ENCODE data around the gene RAMP2. TPM values are rescaled to one million over a fixed set of nuclear protein-coding genes. Genes with fewer than 3 reads are reported as not detected.
"Not testable (repeated sequence)": the region's sequence is repeated elsewhere in the genome, so short reads cannot be mapped to it uniquely, and the experiment has no call there.

Gene RAMP2
- total RNA-seq, 1 donor from 2014 or later = 114 TPM

- no peak for TF ChIP-seq CTCF (IDR thresholded peaks at IDR 0.05)
- H3K36me3 ChIP-seq = no peaks in the 10 kb centered on the region
- intact Hi-C loops (cut with DNase I) = no loop called here
These were observed 611 bp downstream of the RAMP2 start for GRCh38 chr17:42761638-42762037.

GRCh38 chr17:42766124-42766523 lies 5.1 kb downstream of the RAMP2 start:
- no peak overlapping the region for H3K4me3 ChIP-seq

More at GRCh38 chr17:42761638-42762037, 611 bp downstream of the RAMP2 start:
- no peaks in the 10 kb centered on the region for H3K9me3 ChIP-seq
- peaks cover 6% of the 10 kb centered on the region for H3K4me1 ChIP-seq
- peaks cover 26% of the 10 kb centered on the region for H3K27me3 ChIP-seq
- peak overlapping the region; percentile 73 for H3K27ac ChIP-seq
- no peak for ATAC-seq
- H3K4me3 ChIP-seq = peak overlapping the region; percentile 58
- DNase-seq = no peak

DNA sequence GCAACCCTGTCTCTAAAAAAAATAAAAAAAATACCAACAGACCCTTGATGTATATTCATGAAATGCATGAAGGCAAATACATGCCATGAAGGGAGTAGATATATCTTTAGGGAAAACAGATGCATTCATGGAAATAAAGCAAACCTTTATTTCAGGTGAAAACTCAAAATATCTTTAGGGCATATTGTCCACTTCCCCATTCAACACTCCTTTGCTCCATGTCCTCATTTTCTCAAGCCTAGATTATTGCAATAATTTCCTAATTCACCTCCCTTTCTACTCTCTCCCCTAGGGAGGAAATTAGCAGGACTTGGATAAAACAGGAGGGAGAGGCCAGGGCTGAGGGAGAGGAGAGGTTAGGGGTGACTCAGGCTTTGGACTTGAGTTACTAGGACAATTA lies 6.5 kb downstream of the RAMP2 start:
- no peak for ATAC-seq
- Histone ChIP-seq H3K36me3 (no peaks in the 10 kb centered on the region), H3K27me3 (peaks cover 9% of the 10 kb centered on the region), H3K27ac (no peak overlapping the region), H3K4me1 (peaks cover under 1% of the 10 kb centered on the region), H3K9me3 (no peaks in the 10 kb centered on the region), H3K4me3 (no peak overlapping the region)
- intact Hi-C loops (cut with DNase I) = no loop called here
- no peak for TF ChIP-seq CTCF (IDR thresholded peaks at IDR 0.05)
- no peak for DNase-seq

More at GRCh38 chr17:42766124-42766523, 5.1 kb downstream of the RAMP2 start:
- H3K9me3 ChIP-seq = no peaks in the 10 kb centered on the region
- peaks cover 18% of the 10 kb centered on the region for H3K27me3 ChIP-seq
- H3K27ac ChIP-seq = no peak overlapping the region
- H3K36me3 ChIP-seq = no peaks in the 10 kb centered on the region
- intact Hi-C loops (cut with DNase I) = no loop called here
- ATAC-seq (no peak), DNase-seq (no peak)
- no peak for TF ChIP-seq CTCF (IDR thresholded peaks at IDR 0.05)
- H3K4me1 ChIP-seq = no peaks in the 10 kb centered on the region

DNA sequence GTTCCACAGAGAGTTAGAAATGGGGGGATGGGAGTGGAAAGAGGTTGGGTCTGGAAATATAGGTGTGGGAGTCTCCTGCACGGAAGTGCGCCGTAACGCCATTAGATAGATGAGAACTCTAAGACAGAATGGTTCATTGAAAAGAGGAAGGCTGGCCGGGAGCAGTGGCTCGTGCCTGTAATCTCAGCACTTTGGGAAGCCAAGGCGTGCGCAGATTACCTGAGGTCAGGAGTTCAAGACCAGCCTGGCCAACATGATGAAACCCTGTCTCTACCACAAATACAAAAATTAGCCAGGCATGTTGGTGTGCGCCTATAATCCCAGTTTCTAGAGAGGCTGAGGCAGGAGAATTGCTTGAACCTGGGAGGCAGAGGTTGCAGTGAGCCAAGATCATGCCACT lies 7.0 kb downstream of the RAMP2 start:
- ATAC-seq; H3K27me3 ChIP-seq; DNase-seq; H3K4me3 ChIP-seq; H3K36me3 ChIP-seq; intact Hi-C loops (cut with DNase I); H3K9me3 ChIP-seq; H3K4me1 ChIP-seq; H3K27ac ChIP-seq: not testable (repeated sequence)

DNA sequence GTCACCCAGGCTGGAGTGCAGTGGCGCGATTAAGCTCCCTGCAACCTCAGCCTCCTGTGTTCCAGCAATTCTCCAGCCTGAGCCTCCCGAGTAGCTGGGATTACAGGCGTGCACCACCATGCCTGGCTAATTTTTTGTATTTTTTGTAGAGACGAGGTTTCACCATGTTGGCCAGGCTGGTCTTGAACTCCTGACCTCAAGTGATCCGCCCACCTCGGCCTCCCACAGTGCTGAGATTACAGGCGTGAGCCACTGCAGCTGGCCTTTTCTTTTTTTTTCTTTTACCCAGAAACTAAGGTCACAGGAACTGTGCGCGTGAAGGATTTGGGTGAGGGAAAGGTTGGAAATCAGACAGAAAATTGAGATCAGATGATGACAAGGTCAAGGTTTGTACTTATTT lies 8.9 kb downstream of the RAMP2 start:
- DNase-seq; H3K4me3 ChIP-seq; H3K27ac ChIP-seq; intact Hi-C loops (cut with DNase I); H3K9me3 ChIP-seq; ATAC-seq; H3K36me3 ChIP-seq; H3K27me3 ChIP-seq: not testable (repeated sequence)
- peaks cover 14% of the 10 kb centered on the region for H3K4me1 ChIP-seq

GRCh38 chr17:42772945-42773289 lies 11.9 kb downstream of the RAMP2 start:
- Histone ChIP-seq H3K4me1 (peaks cover 14% of the 10 kb centered on the region), H3K9me3 (no peaks in the 10 kb centered on the region), H3K4me3 (peak overlapping the region; percentile 86), H3K36me3 (peaks cover 30% of the 10 kb centered on the region), H3K27me3 (no peaks in the 10 kb centered on the region), H3K27ac (peak overlapping the region; percentile 84)
- no peak for TF ChIP-seq CTCF (IDR thresholded peaks at IDR 0.05)
- intact Hi-C loops (cut with DNase I) = no loop called here
- DNase-seq (no peak), ATAC-seq (no peak)

Data from upper lobe of right lung (tissue), 1 donor.